NCI-H2081 (cell line): Measurements from ENCODE around the gene SCAF4.

Source experiments
- DNase-seq, 2 experiments: peaks; one replicate each; lab custom pipeline; 2025; lab: John Stamatoyannopoulos, UW

The SCAF4 gene

GRCh38 chr21:31713115-31713514 is 18.8 kb downstream of the SCAF4 start:
- DNase-seq = no peak

GRCh38 chr21:31711745-31712285 is 20.1 kb downstream of the SCAF4 start:
- DNase-seq = no peak

GRCh38 chr21:31711326-31711725 is 20.6 kb downstream of the SCAF4 start:
- no peak for DNase-seq

GRCh38 chr21:31710586-31710985 is 21.3 kb downstream of the SCAF4 start:
- no peak for DNase-seq

- no peak for DNase-seq
Measured at GRCh38 chr21:31708541-31708940, 23.4 kb downstream of the SCAF4 start.

- DNase-seq = no peak
Measured at GRCh38 chr21:31707499-31707898, 24.4 kb downstream of the SCAF4 start.

- DNase-seq = no peak
Measured at GRCh38 chr21:31706562-31706961, 25.4 kb downstream of the SCAF4 start.

GRCh38 chr21:31700040-31700439 is 31.9 kb downstream of the SCAF4 start:
- DNase-seq = no peak

GRCh38 chr21:31698461-31698860 is 33.5 kb downstream of the SCAF4 start:
- no peak for DNase-seq

- DNase-seq = no peak
Measured at GRCh38 chr21:31696424-31696823, 35.5 kb downstream of the SCAF4 start.

GRCh38 chr21:31693222-31693621 is 38.7 kb downstream of the SCAF4 start:
- no peak for DNase-seq

- no peak for DNase-seq
Measured at GRCh38 chr21:31688603-31689368, 43.1 kb downstream of the SCAF4 start.

- DNase-seq = no peak
Measured at GRCh38 chr21:31687108-31687507, 44.8 kb downstream of the SCAF4 start.

- no peak for DNase-seq
Measured at GRCh38 chr21:31686272-31686915, 45.5 kb downstream of the SCAF4 start.

GRCh38 chr21:31684918-31685317 is 47.0 kb downstream of the SCAF4 start:
- DNase-seq = no peak

- no peak for DNase-seq
Measured at GRCh38 chr21:31683029-31683428, 48.9 kb downstream of the SCAF4 start.

- no peak for DNase-seq
Measured at GRCh38 chr21:31682620-31683019, 49.3 kb downstream of the SCAF4 start.

- no peak for DNase-seq
Measured at GRCh38 chr21:31678478-31678877, 53.4 kb downstream of the SCAF4 start.

- no peak for DNase-seq
Measured at GRCh38 chr21:31677047-31677446, 54.9 kb downstream of the SCAF4 start.

GRCh38 chr21:31675960-31676359 is 56.0 kb downstream of the SCAF4 start:
- no peak for DNase-seq

- no peak for DNase-seq
Measured at GRCh38 chr21:31675318-31675717, 56.6 kb downstream of the SCAF4 start.

- DNase-seq = no peak
Measured at GRCh38 chr21:31673321-31673912, 58.5 kb downstream of the SCAF4 start.

GRCh38 chr21:31671931-31672330 is 60.0 kb downstream of the SCAF4 start:
- DNase-seq = no peak
